ENCODE data around the gene POTEE. TPM values are rescaled to one million over a fixed set of nuclear protein-coding genes. Genes with fewer than 3 reads are reported as not detected.
"Not testable (repeated sequence)": the region's sequence is repeated elsewhere in the genome, so short reads cannot be mapped to it uniquely, and the experiment has no call there.

The POTEE gene
- total RNA-seq (100 to 1,000 TPM in 1 of 2 donors, 10 to 100 TPM in 1; 67.6 to 127 TPM), polyA plus RNA-seq (ENCODE audit: insufficient read depth, low read depth, low replicate concordance) (6.5 TPM)
- long read RNA-seq, donor 1: 0 reads
- long read RNA-seq, donor 2: 0 reads

DNA sequence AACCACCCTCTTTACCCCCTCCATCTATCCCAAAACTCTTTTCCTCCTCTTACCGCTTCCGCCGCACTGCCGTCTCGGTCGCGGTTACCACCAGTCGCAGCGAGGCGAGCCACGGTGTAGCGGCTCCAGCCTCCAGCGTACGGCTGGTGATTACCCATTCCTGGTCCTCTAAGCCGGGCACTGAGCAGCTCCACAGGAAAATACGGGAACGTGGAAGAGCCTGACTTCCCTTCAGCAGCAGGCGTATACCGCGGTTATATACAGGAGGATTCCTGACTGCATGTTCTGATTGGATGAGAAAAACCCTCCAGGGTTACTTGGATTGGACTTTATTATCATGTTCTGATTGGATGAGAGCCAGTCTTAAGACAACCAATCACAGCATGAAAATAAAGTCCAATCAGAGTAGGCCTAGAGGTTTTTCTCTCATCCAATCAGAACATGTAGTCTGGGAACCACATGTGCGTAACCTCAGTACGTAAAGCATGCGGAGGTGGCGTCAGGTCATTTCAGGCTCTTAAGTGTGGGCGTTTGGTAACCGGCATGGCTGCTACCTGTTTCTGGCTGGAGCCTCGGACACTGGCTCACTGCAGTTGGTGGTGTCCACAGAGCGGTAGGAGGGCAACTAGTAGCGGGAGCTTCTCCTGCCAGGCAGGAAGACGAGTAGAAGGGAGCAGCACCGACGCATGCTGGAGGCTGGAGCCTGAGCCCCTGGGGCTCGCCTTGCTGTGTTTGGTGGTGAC is at the start of gene POTEE:
POTEE (plus strand) TSS at position 507 of the 743 bp plus-strand sequence. CDS start 8,867 bp downstream, outside the sequence.
- 82 to 86% methylated on average over 15 to 25 of the region's 33 CpGs for WGBS, 2 donors
- H3K9me3 ChIP-seq; H3K27me3 ChIP-seq; H3K27ac ChIP-seq; H3K36me3 ChIP-seq (ENCODE audit: low read depth, missing control alignments); H3K4me1 ChIP-seq; intact Hi-C loops (cut with DNase I; ENCODE audit: low total_unique reads): not testable (repeated sequence)
- H3K4me3 ChIP-seq: peak within 1 kb of the TSS; percentile 12 to 34
- DNase-seq: peak; percentile 81

DNA sequence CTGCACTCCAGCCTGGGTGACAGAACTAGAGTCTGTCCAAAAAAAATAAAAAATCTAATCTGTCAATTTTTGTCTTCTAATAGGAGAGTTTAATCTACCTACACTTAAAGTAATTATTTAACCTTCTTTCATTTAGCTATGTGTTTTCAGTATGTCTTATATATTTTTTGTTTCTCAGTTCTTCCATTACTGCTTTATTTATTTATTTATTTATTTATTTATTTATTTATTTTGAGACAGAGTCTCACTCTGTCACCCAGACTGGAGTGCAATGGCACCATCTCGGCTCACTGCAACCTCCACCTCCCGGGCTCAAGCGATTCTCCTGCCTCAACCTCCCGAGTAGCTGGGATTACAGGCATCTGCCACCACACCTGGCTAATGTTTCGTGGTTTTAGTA is 43.8 kb upstream of the POTEE start:
- DNase-seq; H3K4me3 ChIP-seq; H3K27ac ChIP-seq; H3K36me3 ChIP-seq (ENCODE audit: low read depth, missing control alignments); H3K27me3 ChIP-seq; intact Hi-C loops (cut with DNase I; ENCODE audit: low total_unique reads); H3K4me1 ChIP-seq; H3K9me3 ChIP-seq: not testable (repeated sequence)
- 91 to 94% methylated on average over 5 of the region's 5 CpGs for WGBS, 2 donors

DNA sequence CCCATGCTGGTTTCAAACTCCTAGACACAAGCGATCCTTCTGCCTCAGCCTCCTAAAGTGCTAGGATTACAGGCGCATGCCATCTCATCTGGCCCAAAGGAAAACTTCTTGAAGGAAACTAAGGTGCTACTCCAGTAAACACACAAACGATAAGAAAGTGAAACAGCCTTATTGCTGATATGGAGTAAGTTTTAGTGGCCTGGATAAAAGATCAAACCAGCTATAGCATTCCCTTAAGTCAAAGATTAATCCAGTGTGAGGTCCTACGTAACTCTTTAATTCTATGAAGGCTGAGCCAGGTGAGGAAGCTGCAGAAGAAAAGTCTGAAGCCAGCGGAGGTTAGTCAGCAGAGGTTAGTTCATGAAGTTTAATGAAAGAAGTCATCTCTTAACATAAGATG is 40.8 kb upstream of the POTEE start:
- Histone ChIP-seq H3K4me3 (no peak overlapping the region), H3K27me3 (no peaks in the 10 kb centered on the region), H3K4me1 (no peaks in the 10 kb centered on the region), H3K9me3 (no peaks in the 10 kb centered on the region), H3K36me3 (ENCODE audit: low read depth, missing control alignments) (no peaks in the 10 kb centered on the region), H3K27ac (no peak overlapping the region)
- TF ChIP-seq, protein P1, sequence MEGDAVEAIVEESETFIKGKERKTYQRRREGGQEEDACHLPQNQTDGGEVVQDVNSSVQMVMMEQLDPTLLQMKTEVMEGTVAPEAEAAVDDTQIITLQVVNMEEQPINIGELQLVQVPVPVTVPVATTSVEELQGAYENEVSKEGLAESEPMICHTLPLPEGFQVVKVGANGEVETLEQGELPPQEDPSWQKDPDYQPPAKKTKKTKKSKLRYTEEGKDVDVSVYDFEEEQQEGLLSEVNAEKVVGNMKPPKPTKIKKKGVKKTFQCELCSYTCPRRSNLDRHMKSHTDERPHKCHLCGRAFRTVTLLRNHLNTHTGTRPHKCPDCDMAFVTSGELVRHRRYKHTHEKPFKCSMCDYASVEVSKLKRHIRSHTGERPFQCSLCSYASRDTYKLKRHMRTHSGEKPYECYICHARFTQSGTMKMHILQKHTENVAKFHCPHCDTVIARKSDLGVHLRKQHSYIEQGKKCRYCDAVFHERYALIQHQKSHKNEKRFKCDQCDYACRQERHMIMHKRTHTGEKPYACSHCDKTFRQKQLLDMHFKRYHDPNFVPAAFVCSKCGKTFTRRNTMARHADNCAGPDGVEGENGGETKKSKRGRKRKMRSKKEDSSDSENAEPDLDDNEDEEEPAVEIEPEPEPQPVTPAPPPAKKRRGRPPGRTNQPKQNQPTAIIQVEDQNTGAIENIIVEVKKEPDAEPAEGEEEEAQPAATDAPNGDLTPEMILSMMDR (IDR thresholded peaks at IDR 0.05): no peak
- TF ChIP-seq POLR2A (IDR thresholded peaks at IDR 0.05): no peak
- WGBS, 2 donors: 89 to 90% methylated on average over 5 of the region's 5 CpGs
- intact Hi-C loops (cut with DNase I; ENCODE audit: low total_unique reads): no loop called here
- no peak for DNase-seq

DNA sequence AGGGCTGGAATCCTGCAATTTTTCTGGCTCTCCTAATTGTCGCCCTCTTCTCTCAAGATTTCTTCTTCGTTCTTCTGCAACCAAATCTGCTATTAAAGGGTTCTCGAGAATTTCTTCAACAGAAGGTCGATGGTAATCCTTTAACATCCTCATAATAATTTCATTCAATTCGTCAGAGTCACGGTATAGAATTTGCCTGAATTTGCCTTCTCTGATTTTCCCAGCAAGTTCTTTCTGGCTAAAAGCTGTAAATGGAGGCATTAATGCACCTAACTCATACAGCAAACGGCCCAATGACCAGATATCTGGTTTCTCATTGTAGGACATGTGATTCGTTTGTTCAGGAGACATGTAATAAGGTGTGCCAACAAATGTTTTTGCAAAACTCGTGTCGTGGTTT is 31.3 kb upstream of the POTEE start:
- H3K27ac ChIP-seq; intact Hi-C loops (cut with DNase I; ENCODE audit: low total_unique reads); H3K27me3 ChIP-seq; H3K4me1 ChIP-seq; H3K36me3 ChIP-seq (ENCODE audit: low read depth, missing control alignments); H3K9me3 ChIP-seq; DNase-seq; H3K4me3 ChIP-seq: not testable (repeated sequence)
- 90 to 92% methylated on average over 10 of the region's 10 CpGs for WGBS, 2 donors

DNA sequence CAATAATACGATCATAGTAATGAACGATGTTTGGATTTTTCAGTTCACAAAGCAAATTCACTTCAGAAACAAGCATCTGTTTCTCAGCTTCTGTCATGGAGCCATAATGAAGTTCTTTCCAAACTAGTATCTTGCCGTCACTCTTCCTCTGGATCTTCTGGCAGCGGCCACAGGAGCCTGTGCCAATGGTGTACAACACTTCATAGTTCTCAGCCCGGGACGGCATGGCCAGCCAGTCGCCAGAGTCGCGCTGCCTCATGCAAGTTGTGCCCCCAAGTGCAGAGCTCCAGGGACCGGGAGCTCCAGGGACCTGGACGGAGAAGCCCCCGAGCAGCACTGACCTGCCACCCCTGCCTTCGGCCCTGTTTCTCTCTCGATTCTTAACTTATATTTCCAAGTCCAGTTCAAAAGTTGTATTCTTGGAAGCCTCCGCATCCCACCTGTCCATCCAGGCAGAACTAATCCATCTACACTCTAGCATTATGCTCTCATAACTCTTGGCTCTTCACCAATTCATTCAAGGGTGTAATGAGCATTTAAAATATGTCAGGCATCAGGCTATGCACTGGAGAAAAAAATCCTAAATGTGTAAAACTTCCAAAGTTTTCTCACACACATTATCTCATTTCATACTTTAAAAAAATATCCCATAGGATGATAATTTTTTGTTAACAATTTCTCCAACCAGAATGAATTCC is 30.5 kb upstream of the POTEE start:
- intact Hi-C loops (cut with DNase I; ENCODE audit: low total_unique reads); H3K4me3 ChIP-seq; H3K4me1 ChIP-seq; H3K27me3 ChIP-seq; H3K36me3 ChIP-seq (ENCODE audit: low read depth, missing control alignments); DNase-seq; H3K9me3 ChIP-seq; H3K27ac ChIP-seq: not testable (repeated sequence)
- WGBS, 2 donors: 92 to 93% methylated on average over 15 of the region's 15 CpGs

DNA sequence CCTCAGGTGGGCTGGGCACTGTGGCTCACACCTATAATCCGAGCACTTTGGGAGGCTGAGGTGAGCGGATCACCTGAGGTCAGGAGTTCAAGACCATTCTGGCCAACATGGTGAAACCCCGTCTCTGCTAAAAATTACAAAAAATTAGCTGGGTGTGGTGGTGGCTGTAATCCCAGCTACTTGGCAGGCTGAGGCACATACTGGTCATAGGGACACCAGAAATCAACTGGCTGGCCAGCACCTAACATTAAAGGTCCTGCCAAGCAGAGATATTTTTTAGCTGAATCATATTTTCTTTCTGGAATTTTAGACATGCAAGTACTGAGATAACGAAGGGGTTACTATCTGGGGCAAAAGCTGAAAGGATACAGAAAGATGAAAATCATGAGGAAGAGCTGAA is 27.9 kb upstream of the POTEE start:
- H3K36me3 ChIP-seq (ENCODE audit: low read depth, missing control alignments); H3K27ac ChIP-seq; intact Hi-C loops (cut with DNase I; ENCODE audit: low total_unique reads); H3K9me3 ChIP-seq; H3K27me3 ChIP-seq; H3K4me3 ChIP-seq; DNase-seq; H3K4me1 ChIP-seq: not testable (repeated sequence)
- WGBS, 2 donors: 68 to 69% methylated on average over 4 of the region's 4 CpGs

DNA sequence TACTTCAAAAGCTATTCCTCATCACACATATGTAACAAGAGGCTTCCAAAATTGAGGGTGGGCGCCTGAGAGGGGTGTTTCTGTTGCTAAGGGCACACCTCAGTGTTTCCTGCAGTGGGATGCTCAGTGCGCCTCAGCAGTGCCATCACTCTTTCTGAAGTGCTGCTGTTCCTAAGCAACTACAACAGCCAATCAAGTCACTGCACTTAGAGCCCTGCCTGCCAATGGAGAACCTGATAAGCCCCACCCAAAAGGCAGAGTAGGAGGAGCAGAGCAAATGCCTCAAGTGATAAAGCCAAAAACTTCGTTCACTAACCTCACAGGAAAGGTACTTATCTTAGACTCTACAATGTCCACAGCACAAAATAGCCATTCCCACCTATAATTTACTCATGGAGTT is 15.9 kb upstream of the POTEE start:
- H3K36me3 ChIP-seq (ENCODE audit: low read depth, missing control alignments); DNase-seq; H3K27me3 ChIP-seq; H3K4me3 ChIP-seq; H3K9me3 ChIP-seq; intact Hi-C loops (cut with DNase I; ENCODE audit: low total_unique reads); H3K4me1 ChIP-seq; H3K27ac ChIP-seq: not testable (repeated sequence)
- 32 to 41% methylated on average over 3 of the region's 3 CpGs for WGBS, 2 donors

DNA sequence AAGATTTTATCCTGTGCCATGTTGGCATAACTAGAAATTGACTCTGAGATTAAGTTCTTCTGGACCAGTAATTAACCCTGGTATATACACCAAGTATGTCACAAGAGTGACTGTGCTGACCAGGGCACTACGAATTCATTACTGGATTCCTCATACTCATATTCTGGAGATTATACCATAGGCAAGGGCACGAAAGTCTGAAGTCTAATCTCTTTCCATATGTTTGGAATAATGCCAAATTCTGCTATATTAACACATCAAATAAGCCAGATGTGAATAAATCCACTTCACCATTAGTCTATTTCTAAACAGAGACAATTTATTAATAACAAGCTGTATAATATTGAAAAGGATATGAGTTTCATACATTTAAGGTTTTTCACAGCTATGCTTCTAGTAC is 13.2 kb upstream of the POTEE start:
- DNase-seq; H3K4me1 ChIP-seq; H3K9me3 ChIP-seq; H3K4me3 ChIP-seq; H3K27me3 ChIP-seq; intact Hi-C loops (cut with DNase I; ENCODE audit: low total_unique reads); H3K36me3 ChIP-seq (ENCODE audit: low read depth, missing control alignments); H3K27ac ChIP-seq: not testable (repeated sequence)
- 71% methylated on average over 2 of the region's 2 CpGs for WGBS, 2 donors

All from testis (tissue), 5 donors.